ENCODE data around the gene MLPH.

MLPH gene

GRCh38 chr2:237603049-237603717 is 116.1 kb downstream of the MLPH start:
- no peak for TF ChIP-seq EZH2phosphoT487 (IDR thresholded peaks at IDR 0.05; ENCODE audit: borderline replicate concordance, low read length)
- TF ChIP-seq CTCF (IDR thresholded peaks at IDR 0.05; ENCODE audit: low read depth, low read length, poor library complexity, severe bottlenecking), result no peak
- Histone ChIP-seq H3F3A (ENCODE audit: control insufficient read depth, insufficient read depth) (no peaks in the 10 kb centered on the region), H3K36me3 (ENCODE audit: control insufficient read depth, low read length) (no peaks in the 10 kb centered on the region), H3K27ac (ENCODE audit: low read depth, low read length) (no peak overlapping the region), H3K79me2 (ENCODE audit: control insufficient read depth, low read length) (no peaks in the 10 kb centered on the region), H3K4me1 (ENCODE audit: control insufficient read depth, low read length) (peaks cover 10% of the 10 kb centered on the region), H4K20me1 (ENCODE audit: control insufficient read depth, insufficient read depth, low read depth, low read length) (no peaks in the 10 kb centered on the region), H3K27me3 (ENCODE audit: control insufficient read depth, low read length) (peaks cover 2% of the 10 kb centered on the region), H3K4me3 (ENCODE audit: low read length) (peak overlapping the region; percentile 22), H3K4me2 (ENCODE audit: low read length) (peak overlapping the region; percentile 53), H3K9me3 (ENCODE audit: control insufficient read depth, insufficient read depth, low read length) (no peaks in the 10 kb centered on the region), H3K9me2 (replicated peaks; ENCODE audit: control insufficient read depth, low read length) (no peaks in the 10 kb centered on the region)

GRCh38 chr2:237603718-237604362 is 116.8 kb downstream of the MLPH start:
- Histone ChIP-seq H3K9me3 (ENCODE audit: control insufficient read depth, insufficient read depth, low read length) (no peaks in the 10 kb centered on the region), H3K79me2 (ENCODE audit: control insufficient read depth, low read length) (no peaks in the 10 kb centered on the region), H3K9me2 (replicated peaks; ENCODE audit: control insufficient read depth, low read length) (no peaks in the 10 kb centered on the region), H4K20me1 (ENCODE audit: control insufficient read depth, insufficient read depth, low read depth, low read length) (no peaks in the 10 kb centered on the region), H3F3A (ENCODE audit: control insufficient read depth, insufficient read depth) (no peaks in the 10 kb centered on the region), H3K36me3 (ENCODE audit: control insufficient read depth, low read length) (no peaks in the 10 kb centered on the region), H3K27me3 (ENCODE audit: control insufficient read depth, low read length) (peaks cover 2% of the 10 kb centered on the region), H3K4me1 (ENCODE audit: control insufficient read depth, low read length) (peaks cover 10% of the 10 kb centered on the region), H3K4me2 (ENCODE audit: low read length) (peak overlapping the region; percentile 53), H3K4me3 (ENCODE audit: low read length) (peak overlapping the region; percentile 22), H3K27ac (ENCODE audit: low read depth, low read length) (no peak overlapping the region)
- TF ChIP-seq CTCF (IDR thresholded peaks at IDR 0.05; ENCODE audit: low read depth, low read length, poor library complexity, severe bottlenecking), result no peak
- TF ChIP-seq EZH2phosphoT487 (IDR thresholded peaks at IDR 0.05; ENCODE audit: borderline replicate concordance, low read length), result no peak

- Histone ChIP-seq H3K27ac (ENCODE audit: low read depth, low read length) (no peak overlapping the region), H4K20me1 (ENCODE audit: control insufficient read depth, insufficient read depth, low read depth, low read length) (no peaks in the 10 kb centered on the region)
Observed at GRCh38 chr2:237604391-237604790, 117.3 kb downstream of the MLPH start.

More at GRCh38 chr2:237604391-237604790, 117.3 kb downstream of the MLPH start:
- TF ChIP-seq CTCF (IDR thresholded peaks at IDR 0.05; ENCODE audit: low read depth, low read length, poor library complexity, severe bottlenecking), result no peak
- no peak for TF ChIP-seq EZH2phosphoT487 (IDR thresholded peaks at IDR 0.05; ENCODE audit: borderline replicate concordance, low read length)
- no peaks in the 10 kb centered on the region for H3K9me3 ChIP-seq (ENCODE audit: control insufficient read depth, insufficient read depth, low read length)
- H3K36me3 ChIP-seq (ENCODE audit: control insufficient read depth, low read length), result no peaks in the 10 kb centered on the region
- no peak overlapping the region for H3K4me3 ChIP-seq (ENCODE audit: low read length)
- H3K9me2 ChIP-seq (replicated peaks; ENCODE audit: control insufficient read depth, low read length), result no peaks in the 10 kb centered on the region
- H3F3A ChIP-seq (ENCODE audit: control insufficient read depth, insufficient read depth), result no peaks in the 10 kb centered on the region
- H3K4me2 ChIP-seq (ENCODE audit: low read length), result no peak overlapping the region
- H3K27me3 ChIP-seq (ENCODE audit: control insufficient read depth, low read length), result peaks cover 2% of the 10 kb centered on the region
- no peaks in the 10 kb centered on the region for H3K79me2 ChIP-seq (ENCODE audit: control insufficient read depth, low read length)
- peaks cover 10% of the 10 kb centered on the region for H3K4me1 ChIP-seq (ENCODE audit: control insufficient read depth, low read length)
